Measurements from ENCODE around the gene MYO3B.

Gene MYO3B

DNA sequence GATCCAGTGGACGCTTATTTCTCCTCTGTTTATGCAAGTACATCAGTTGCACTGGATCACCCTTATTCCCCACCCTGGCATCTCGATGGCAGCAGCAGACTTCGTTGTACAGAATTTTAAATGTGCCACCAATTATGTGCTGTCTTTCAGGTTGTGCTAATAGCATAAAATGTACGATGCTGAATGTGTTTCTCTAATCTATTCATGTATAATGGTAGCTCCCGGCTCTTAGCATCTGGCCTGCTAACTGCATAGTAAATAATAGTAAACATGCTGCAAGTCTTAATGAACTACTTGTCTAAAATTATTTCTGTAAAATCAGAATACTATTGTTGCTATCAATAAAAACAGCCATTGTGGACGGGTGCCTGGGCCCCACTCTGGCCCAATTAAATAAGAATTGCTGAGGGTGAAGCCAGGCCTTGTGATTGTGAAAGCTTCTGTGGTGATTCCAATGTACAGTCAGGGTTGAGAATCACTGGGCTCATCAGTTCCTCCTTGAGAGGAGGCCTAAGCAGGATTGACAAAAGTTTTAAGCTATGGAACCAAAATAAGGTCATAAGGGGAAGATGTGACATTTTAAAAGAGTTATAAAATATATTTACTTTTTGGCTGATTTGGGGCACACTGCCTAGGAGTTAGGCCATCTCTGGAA lies 14.4 kb upstream of the MYO3B start:
- DNase-seq (ENCODE audit: low spot score), result no peak

DNA sequence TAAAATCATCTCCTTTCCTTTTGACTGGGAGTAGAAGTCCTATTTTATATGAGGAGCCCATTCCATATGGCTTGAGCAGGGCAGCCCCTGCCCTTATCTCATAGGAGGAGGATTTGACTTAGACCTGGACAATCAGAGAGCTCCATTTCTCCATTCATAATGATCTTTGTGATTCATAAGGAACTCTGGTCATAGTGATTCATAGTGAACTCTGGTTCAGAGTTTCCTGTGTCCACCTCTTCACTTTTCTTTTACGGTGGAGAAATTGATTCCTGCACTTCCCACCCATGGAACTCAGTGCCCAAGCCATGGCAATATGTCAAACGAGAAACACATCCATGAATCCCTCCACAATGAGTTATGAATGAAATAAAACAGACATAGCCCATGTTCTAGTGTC lies 12.8 kb upstream of the MYO3B start:
- DNase-seq (ENCODE audit: low spot score), result no peak

GRCh38 chr2:170166735-170167134 lies 11.2 kb upstream of the MYO3B start:
- DNase-seq (ENCODE audit: low spot score), result no peak

DNA sequence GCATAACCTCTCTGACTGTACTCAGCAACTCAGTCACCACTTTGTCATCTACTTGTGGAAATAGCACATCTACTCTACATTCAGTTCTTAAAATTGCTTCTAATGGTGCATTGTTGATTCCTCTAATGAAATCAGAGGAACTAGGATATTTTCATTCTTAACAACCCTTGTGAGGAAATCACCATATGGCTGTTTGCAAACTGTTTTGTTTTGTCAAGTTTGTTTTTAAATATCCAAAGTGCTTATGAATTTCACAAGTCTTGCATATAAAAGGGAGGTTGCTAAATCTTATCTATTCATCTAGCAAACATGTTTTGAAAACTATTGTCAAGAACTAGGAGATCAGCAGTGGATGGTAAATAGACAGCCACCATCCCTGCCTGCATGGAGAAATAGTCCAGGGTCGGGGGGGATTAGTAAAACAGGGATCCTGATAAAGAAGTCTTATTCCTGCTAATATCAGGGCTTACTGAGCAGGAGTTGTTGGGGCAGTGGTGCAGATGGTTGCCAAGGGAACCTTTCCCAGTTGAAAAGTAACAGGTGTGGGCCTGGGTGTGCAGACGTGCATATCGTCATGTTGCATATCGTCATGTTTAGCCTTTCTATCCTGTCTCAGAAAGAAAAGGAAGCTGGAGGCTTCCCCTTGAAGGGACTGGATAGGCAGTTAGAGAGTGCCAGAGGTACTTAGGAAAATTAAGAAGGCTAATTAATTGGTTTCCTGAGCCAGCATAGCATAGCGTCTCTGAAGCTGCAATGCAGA lies 7.5 kb upstream of the MYO3B start:
- DNase-seq (ENCODE audit: low spot score), result no peak

GRCh38 chr2:170176212-170176611 lies 1.7 kb upstream of the MYO3B start:
- no peak for DNase-seq (ENCODE audit: low spot score)

DNA sequence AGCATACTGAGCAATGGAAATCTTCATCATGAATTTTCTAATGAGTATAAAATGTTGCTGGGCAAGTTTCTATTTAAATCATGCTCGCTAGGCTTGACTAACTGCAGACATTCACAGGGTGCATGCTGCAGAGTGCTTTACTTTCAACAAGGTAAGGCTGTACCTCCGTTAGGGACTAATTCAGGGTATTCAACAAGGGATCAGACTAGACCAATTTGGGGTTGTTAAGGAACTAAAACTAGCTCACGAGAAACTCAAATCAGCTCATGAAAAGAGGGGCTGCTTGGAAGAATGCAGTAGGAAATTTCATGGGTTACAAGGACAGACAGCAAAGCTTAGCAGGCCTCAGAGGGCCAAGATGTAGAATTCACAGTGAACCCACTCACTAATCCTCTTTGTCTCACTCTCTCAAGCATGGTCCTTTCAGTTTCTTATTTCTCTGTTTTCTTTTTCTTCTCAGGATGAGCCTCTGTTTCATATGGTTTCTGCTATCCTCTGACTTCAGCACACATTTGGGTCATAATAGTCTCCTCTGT lies 2.2 kb downstream of the MYO3B start:
- no peak for DNase-seq (ENCODE audit: low spot score)

DNA sequence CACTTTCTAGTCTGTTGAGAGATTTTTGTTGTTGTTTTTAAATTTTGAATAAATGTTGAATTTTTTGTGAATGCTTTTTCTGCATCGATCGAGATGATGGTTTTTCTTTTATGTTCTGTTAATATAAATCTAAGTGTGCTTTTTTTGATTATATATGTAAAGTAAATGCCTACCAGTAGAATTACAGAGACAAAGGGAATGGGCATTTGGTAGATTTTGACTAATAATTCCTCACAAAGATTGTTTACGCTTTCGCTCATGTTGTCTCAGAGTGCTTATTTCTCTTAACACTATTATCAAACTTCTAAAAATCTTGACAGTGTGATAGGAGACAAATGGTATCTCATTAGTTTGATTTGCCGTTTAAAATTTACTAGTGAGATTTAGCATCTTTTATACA lies 3.7 kb downstream of the MYO3B start:
- DNase-seq (ENCODE audit: low spot score), result no peak

GRCh38 chr2:170185319-170185718 lies 7.4 kb downstream of the MYO3B start:
- DNase-seq (ENCODE audit: low spot score), result no peak

GRCh38 chr2:170189757-170190156 lies 11.8 kb downstream of the MYO3B start:
- DNase-seq (ENCODE audit: low spot score), result no peak

DNA sequence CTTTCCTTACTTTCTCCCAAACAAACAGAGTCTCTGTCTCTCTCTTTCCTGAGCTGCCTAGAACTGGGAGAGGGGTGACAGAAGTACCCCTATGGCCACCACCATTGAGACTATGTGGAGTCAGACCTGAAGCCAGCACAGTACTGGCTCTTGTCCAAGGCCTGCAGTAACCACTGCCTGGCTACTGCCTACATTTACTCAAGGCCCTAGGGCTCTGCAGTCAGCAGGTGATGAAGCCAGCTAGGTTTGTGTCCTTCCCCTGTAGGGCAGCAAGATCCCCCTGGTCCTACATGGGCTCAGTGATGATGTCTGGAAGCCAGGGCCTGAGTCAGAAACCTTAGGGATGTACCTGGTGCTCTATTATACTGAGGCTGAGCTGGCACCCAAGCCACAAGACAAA lies 12.2 kb downstream of the MYO3B start:
- no peak for DNase-seq (ENCODE audit: low spot score)

GRCh38 chr2:170191166-170191866 lies 13.4 kb downstream of the MYO3B start:
- DNase-seq (ENCODE audit: low spot score), result no peak

DNA sequence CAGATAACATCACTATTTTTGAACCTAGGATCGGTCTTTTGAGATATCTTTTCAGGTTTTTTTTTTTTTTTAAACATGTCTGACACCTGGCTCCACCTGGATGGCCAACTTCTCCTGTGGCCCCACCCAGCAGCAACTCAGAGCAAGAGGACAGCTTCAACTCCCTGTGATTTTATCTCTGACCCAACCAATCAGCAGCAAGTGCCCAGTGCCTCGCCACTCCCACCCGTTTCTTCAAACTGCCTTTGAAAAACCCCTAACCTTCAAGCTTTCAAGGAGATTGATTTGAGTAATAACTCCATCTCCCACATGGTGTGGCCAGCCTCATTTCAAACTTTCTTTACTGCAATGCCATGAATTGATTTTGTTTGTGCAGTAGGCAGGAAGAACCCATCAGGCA lies 19.0 kb downstream of the MYO3B start:
- DNase-seq (ENCODE audit: low spot score), result no peak

GRCh38 chr2:170201275-170201674 lies 23.3 kb downstream of the MYO3B start:
- no peak for DNase-seq (ENCODE audit: low spot score)

GRCh38 chr2:170201734-170202393 lies 23.9 kb downstream of the MYO3B start:
- no peak for DNase-seq (ENCODE audit: low spot score)

- no peak for DNase-seq (ENCODE audit: low spot score)
Measured at GRCh38 chr2:170202437-170202836, 24.5 kb downstream of the MYO3B start.

- DNase-seq (ENCODE audit: low spot score), result no peak
Measured at GRCh38 chr2:170204298-170204951, 26.5 kb downstream of the MYO3B start.

GRCh38 chr2:170206246-170206645 lies 28.3 kb downstream of the MYO3B start:
- no peak for DNase-seq (ENCODE audit: low spot score)

DNA sequence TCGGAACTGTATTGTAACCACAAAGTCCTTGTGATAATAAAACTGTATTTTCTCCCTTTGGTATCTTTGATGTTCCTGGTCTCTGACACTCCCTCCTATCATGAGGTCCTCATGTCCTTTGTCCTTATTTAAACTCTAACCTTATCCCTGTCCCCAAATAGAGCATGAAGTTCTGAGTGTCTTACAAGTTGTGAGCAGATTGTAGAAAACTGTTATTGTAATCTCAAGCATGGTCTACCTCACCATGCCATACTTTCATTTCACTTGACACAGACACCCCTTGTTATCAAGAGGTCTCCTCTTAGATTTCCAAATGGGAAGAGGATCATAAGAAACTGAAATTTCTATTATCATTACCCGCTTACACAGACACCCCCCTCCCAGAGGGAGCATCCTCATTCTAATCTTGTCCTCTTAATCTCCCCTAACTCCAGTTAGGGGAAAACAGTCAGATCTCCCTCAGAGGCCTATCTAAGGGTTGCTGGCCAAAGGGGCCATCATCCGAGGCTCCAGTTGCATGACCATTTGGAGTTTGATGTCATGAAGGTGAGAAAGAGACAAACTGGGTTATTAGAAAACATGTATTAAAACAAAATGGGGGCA lies 29.0 kb downstream of the MYO3B start:
- DNase-seq (ENCODE audit: low spot score), result no peak

GRCh38 chr2:170207901-170208300 lies 30.0 kb downstream of the MYO3B start:
- no peak for DNase-seq (ENCODE audit: low spot score)

DNA sequence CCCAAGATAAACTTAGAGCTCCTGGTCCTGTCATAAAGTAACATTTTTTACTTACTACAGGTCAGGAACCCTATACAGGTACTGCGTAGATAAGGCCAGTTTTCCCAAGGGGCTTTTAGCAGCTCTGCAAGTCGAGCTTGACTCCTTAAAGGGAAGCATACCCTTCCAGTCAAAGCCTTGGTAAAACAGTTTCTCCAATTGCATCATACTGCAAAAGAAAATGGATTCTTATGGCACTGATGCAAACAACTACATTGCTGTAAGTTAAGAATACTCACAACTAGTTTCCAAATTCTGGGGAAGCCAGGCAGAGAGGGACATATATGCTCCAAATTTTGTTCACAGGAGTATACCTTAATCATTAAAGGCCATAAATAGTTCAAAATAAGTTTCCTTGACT lies 31.0 kb downstream of the MYO3B start:
- no peak for DNase-seq (ENCODE audit: low spot score)

GRCh38 chr2:170212625-170213280 lies 34.8 kb downstream of the MYO3B start:
- no peak for DNase-seq (ENCODE audit: low spot score)

Measured in hematopoietic multipotent progenitor cell treated with erythropoietin and hydrocortisone succinate and interleukin-3 and kit ligand, for 15 days (in vitro differentiated cells).